ENCODE data around the gene PIGT. TPM values are rescaled to one million over a fixed set of nuclear protein-coding genes. Genes with fewer than 3 reads are reported as not detected.

PIGT gene
- total RNA-seq, 4 donors from 2014 or later: 85.0 to 122 (median 114) TPM

- DNase-seq: peak; percentile 27 to 59
- WGBS, 2 donors: 65 to 66% methylated on average over 5 of the region's 5 CpGs
- no peaks in the 10 kb centered on the region for H3K9me3 ChIP-seq
- H3K4me1 ChIP-seq: peaks cover 9 to 15% of the 10 kb centered on the region in 2 donors
- no peaks in the 10 kb centered on the region for H3K36me3 ChIP-seq
- H3K4me3 ChIP-seq (replicated peaks in 1 of 3): no peak overlapping the region
- intact Hi-C loops (cut with DNase I): loop anchor here (10.0 kb wide), 1 partner anchor 305 kb away; no protein-coding TSS in a partner anchor
- H3K27ac ChIP-seq: no peak overlapping the region
- no peak for TF ChIP-seq POLR2A (IDR thresholded peaks at IDR 0.05)
- no peak for TF ChIP-seq CTCF (IDR thresholded peaks at IDR 0.05)
- no peaks in the 10 kb centered on the region for H3K27me3 ChIP-seq
Observed at GRCh38 chr20:45459606-45460005, 43.7 kb downstream of the PIGT start.

- DNase-seq: no peak
- Histone ChIP-seq H3K27me3 (no peaks in the 10 kb centered on the region), H3K4me1 (peaks cover 9 to 20% of the 10 kb centered on the region in 2 donors), H3K27ac (no peak overlapping the region), H3K9me3 (no peaks in the 10 kb centered on the region), H3K4me3 (replicated peaks in 1 of 3) (no peak overlapping the region), H3K36me3 (no peaks in the 10 kb centered on the region)
- 78 to 93% methylated on average over 1 of the region's 1 CpG for WGBS, 2 donors
- TF ChIP-seq POLR2A (IDR thresholded peaks at IDR 0.05): no peak
- no peak for TF ChIP-seq CTCF (IDR thresholded peaks at IDR 0.05)
- intact Hi-C loops (cut with DNase I): loop anchor here (10.0 kb wide), 1 partner anchor 304 kb away; no protein-coding TSS in a partner anchor
Observed at GRCh38 chr20:45461225-45461624, 45.3 kb downstream of the PIGT start.

- Histone ChIP-seq H3K4me3 (replicated peaks in 1 of 3) (no peak overlapping the region), H3K27me3 (no peaks in the 10 kb centered on the region), H3K4me1 (peaks cover 9 to 22% of the 10 kb centered on the region in 2 donors), H3K27ac (no peak overlapping the region), H3K36me3 (no peaks in the 10 kb centered on the region), H3K9me3 (no peaks in the 10 kb centered on the region)
- WGBS, 2 donors: 89 to 94% methylated on average over 6 of the region's 6 CpGs
- no peak for TF ChIP-seq POLR2A (IDR thresholded peaks at IDR 0.05)
- no peak for TF ChIP-seq CTCF (IDR thresholded peaks at IDR 0.05)
- DNase-seq: no peak
- intact Hi-C loops (cut with DNase I): loop anchor here (10.0 kb wide), 1 partner anchor 302 kb away; no protein-coding TSS in a partner anchor
Observed at GRCh38 chr20:45462711-45463509, 47.0 kb downstream of the PIGT start.

- 85 to 89% methylated on average over 4 of the region's 4 CpGs for WGBS, 2 donors
- no peak overlapping the region for H3K4me3 ChIP-seq (replicated peaks in 1 of 3)
- no peaks in the 10 kb centered on the region for H3K36me3 ChIP-seq
- H3K27me3 ChIP-seq: no peaks in the 10 kb centered on the region
- intact Hi-C loops (cut with DNase I): loop anchor here (10.0 kb wide), 1 partner anchor 301 kb away; no protein-coding TSS in a partner anchor
- H3K4me1 ChIP-seq: peaks cover 9 to 30% of the 10 kb centered on the region in 2 donors
- DNase-seq: no peak
- TF ChIP-seq CTCF (IDR thresholded peaks at IDR 0.05) (no peak), POLR2A (IDR thresholded peaks at IDR 0.05) (no peak)
- no peak overlapping the region for H3K27ac ChIP-seq
- H3K9me3 ChIP-seq: no peaks in the 10 kb centered on the region
Observed at GRCh38 chr20:45463709-45464108, 47.8 kb downstream of the PIGT start.

Measured in thyroid gland (tissue), 4 donors.